MM.1S (cell line): ENCODE results near the gene EPRS1.

ENCODE experiments used
- CTCF ChIP-seq: fragments of 300-600 bp; sonication (generic); IDR thresholded peaks from 2 replicates; pipeline ENCODE4 v1.5.1; 2016; ENCODE audit warnings: antibody characterized with exemption, low read length, mixed read lengths
- EZH2phosphoT487 ChIP-seq: fragments of 300-600 bp; sonication (generic); IDR thresholded peaks from 2 replicates; pipeline ENCODE4 v1.6.1; 2018; ENCODE audit warnings: antibody characterized with exemption, low read length

DNA sequence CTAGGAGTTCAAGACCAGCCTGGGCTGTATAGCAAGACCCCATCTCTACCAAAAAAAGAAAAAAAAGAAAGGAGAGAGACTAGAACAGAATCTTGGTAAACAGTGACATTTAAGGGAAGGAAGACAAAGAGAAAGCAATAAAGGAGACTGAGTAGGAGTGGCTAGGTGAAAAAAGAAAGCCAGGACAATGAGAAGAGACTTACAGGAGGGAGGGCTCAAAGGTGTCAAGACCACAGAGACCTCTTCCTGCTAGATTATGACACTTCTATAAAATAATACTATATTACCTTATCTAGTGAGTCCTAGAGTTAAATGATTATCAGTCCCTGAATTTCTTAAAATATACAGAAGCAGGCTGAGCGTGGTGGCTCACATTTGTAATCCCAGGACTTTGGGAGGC, 10.1 kb upstream of the EPRS1 start:
- TF ChIP-seq CTCF (no peak), EZH2phosphoT487 (no peak)
